H1 (cell line): ENCODE results near the gene OGDH. TPM values are rescaled to one million over a fixed set of nuclear protein-coding genes. Genes with fewer than 3 reads are reported as not detected.

Experiments used
- CREB1 ChIP-seq: IDR thresholded peaks from 2 replicates; pipeline ENCODE4 v1.6.1; 2012; ENCODE audit warnings: inconsistent platforms
- PHF8 ChIP-seq: fragments of 200-600 bp; sonication (generic); conservative IDR thresholded peaks from 2 replicates; pipeline ENCODE4 v1.7.1; 2012; ENCODE audit warnings: low read depth, mild to moderate bottlenecking, inconsistent platforms, low read length, moderate library complexity
- TCF12 ChIP-seq: IDR thresholded peaks from 2 replicates; pipeline ENCODE4 v1.6.1; 2011; ENCODE audit warnings: low read depth, mild to moderate bottlenecking, low read length
- polyA plus RNA-seq, 7 experiments: library from polyadenylated mRNA; depleted of rRNA in 3 of 7; stranded (reverse) in 5 of 7; unstranded in 2 of 7; fragments of >200 nt in 5 of 7; fragments of 200-250 nt in 2 of 7; gene quantifications; 1 replicate in 5 of 7; 2 replicates in 1 of 7; 4 replicates in 1 of 7; pipeline versions ENCODE4 v1.2.1 to v1.2.3, GENCODE V29; 2011 to 2013; ENCODE audit warnings: missing spikeins in 2 of 7, mixed read lengths in 2 of 7
- total RNA-seq: library from RNA; stranded (reverse); fragmentation: NEBNext Ultra II Directional; extraction: Animal tissue kit (Norgen Biotek cat#: 25700); gene quantifications from 2 replicates; pipeline ENCODE4 v1.2.1, GENCODE V29; 2021

The OGDH gene
- total and polyA plus RNA-seq, 2 of the 8 experiments (the other 6 are each of a cell fraction or from before 2014, with no cell fraction given): 71.6 to 91.6 TPM

DNA sequence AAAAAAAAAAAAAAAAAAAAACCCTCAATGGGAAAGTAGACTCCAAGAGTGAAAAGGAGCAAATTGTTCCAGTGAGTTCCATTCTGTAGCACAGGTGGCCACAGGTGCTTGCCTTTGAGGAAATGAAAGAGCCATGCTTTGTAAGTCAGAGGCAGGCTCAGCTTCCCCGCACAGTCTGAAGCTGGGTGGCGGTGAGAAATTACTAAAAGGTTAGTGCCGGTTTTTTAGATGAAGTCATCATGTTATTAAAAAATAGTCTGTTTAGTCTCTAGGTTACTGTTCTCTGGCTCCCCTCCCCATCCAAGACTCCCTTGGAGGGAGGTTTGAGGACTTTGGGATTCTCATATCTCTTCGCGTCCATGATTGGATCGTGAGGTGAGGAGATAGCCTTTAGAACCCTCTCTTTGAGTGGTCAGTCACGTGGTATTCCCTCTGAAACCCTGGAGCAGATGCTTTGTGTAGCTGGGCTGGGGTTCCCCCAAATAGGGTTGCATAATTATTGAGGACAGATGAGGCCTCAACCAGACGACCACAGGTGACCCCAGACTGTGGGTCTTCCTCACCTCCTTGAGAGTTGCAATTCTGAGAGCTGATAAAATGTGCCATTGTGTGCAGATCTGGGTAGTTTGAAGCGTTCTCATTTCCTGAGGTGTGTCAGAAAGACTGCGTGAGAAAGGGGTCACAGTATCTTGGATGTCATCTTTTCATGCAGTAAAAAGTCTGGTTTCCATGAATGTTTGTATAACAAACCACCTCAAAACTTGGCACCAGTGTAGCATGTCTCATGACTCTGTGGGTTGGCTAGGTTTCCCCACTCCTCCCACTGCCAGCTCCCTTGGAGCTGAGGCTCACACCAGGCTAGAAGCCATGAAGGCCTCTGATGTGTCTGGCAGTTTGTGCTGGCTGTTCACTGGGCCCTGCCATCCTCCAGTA lies 27.1 kb downstream of the OGDH start (continued):
- TF ChIP-seq PHF8 (no peak), TCF12 (no peak), CREB1 (no peak)
- TF ChIP-seq, all 59 proteins: peak for 0
